HG02884 (cell line): Measurements from ENCODE around the gene HDLBP.

Source experiments
- ATAC-seq: cut with Tn5 transposase; IDR thresholded peaks from one replicate; pipeline ENCODE4 v1.9.1; 2021; ENCODE audit warnings: mild to moderate bottlenecking, moderate library complexity; ENCODE audit not compliant: unreplicated experiment

Gene HDLBP

GRCh38 chr2:241177526-241178334 is 137.7 kb downstream of the HDLBP start:
- no peak for ATAC-seq
